LNCAP (cell line): ENCODE measurements around the gene WDR35.

Experiments used
- TF ChIP-seq, protein P1 (sequence below): fragments of 450-650 bp; IDR thresholded peaks from 2 replicates; pipeline ENCODE4 v1.5.1; 2017; ENCODE audit warnings: mild to moderate bottlenecking

Gene WDR35

DNA sequence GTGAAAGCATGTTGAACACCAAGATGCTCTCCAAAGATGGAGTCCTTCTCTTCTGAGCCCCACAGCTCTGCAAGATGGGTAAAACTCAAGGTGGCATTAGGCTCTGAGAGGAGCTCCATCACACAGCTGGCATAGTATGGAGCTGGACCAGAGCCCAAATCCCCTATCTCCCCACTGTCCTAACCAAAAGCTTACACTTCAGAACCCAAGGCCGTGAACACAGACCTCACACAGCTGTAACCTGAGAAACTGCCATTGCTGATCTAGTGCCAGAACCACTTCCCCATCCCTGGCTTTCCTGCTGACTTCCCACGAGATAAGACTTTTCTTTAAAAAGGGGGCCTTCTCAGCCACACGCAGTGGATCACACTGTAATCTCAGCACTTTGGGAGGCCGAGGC, 113.2 kb downstream of the WDR35 start:
- TF ChIP-seq, protein P1, sequence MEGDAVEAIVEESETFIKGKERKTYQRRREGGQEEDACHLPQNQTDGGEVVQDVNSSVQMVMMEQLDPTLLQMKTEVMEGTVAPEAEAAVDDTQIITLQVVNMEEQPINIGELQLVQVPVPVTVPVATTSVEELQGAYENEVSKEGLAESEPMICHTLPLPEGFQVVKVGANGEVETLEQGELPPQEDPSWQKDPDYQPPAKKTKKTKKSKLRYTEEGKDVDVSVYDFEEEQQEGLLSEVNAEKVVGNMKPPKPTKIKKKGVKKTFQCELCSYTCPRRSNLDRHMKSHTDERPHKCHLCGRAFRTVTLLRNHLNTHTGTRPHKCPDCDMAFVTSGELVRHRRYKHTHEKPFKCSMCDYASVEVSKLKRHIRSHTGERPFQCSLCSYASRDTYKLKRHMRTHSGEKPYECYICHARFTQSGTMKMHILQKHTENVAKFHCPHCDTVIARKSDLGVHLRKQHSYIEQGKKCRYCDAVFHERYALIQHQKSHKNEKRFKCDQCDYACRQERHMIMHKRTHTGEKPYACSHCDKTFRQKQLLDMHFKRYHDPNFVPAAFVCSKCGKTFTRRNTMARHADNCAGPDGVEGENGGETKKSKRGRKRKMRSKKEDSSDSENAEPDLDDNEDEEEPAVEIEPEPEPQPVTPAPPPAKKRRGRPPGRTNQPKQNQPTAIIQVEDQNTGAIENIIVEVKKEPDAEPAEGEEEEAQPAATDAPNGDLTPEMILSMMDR, result no peak

DNA sequence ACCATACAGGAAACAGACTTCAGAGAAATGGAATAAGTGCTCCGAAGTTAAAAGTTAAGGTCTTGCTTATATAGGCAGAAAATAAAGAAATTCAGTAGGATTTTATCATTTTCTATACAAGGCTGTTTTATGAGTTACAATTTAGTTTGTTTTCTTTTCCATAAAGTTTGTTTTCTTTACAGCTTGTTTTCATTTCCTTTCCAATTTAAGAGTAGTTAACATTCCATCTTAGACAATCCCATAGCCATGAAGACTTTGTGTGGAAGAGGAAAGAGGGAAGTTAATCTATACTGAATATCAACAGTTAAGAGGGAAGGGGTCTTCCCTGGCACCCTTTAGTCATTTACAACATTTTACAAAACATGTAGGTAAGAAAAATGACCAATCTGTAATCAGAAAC, 114.6 kb downstream of the WDR35 start:
- TF ChIP-seq, protein P1, result no peak

DNA sequence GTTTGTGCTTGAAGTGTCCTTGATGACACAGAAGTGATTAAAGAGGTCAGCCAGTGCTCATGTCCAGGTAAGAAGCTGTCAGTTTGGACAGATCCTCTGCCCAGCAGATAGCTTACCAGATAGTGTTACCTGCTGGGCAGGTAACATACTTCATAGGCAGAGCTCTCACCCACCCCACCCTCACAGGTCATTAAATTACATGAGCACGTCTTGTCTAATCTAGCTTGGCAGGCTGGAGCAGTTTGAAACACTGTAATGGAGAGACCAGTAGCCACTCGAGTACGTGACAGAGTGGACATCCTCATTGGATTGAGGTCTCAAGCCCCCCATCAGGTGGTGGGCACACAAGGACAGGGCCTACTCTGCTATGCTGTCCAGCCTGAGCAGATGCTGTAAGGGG, 115.2 kb downstream of the WDR35 start:
- TF ChIP-seq, protein P1, result no peak

DNA sequence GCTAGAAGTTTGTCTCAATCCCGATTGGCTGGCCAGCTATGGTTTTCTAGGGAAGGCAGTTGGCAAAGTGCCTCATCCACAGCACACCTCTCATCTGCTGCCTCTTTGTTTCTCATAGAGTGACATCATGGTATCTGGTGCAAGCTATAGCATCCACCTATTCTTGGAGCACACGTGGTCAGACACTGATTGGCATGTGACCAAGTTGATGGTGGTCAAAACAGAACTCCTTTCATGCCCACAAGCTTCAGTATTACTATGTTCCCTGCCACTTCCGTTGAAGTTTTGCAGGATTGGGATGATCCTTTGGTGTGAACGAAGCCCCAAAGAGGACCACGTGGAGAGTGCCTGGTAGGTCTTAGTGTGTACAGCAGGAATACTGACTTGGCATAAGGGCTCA, 116.9 kb downstream of the WDR35 start:
- TF ChIP-seq, protein P1, result no peak

DNA sequence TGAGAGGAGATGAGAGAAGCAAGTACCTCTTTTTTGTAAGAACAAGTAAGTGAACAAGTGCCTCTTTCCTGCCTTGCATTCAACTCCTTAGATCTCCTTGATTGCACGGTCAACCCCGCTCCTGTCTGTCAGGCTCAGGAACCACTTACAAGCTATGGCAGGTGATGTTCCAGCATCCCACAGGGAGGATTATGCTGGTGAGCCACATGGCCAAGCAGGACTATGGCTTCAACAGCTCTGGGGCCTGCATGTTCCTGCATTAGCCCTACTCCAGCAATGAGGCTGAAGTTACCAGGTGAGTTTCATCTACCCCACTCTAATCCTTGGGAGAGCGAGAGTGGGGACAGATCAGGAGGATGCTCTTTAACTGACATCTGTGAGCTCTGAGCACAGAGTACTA, 117.6 kb downstream of the WDR35 start:
- TF ChIP-seq, protein P1, result no peak

DNA sequence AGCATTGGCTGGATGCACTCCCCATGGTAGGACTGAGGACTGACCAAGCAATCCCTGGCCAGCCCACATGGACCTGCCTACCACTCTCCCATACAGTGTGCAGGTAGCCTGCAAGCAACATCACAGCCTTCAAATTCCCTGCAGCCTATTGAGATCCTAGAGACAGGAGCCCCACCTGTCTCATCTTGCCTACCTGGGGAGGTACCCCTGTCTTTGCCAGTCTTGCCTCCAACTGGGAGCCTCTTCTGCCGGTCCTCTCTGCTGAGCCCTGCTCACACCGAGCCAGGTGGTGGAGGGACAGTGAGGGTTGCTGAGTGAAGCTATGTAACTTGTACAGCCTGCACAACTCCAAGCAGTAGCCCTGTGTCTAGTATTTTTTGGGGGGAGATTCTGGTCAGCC, 118.1 kb downstream of the WDR35 start:
- TF ChIP-seq, protein P1, result no peak

DNA sequence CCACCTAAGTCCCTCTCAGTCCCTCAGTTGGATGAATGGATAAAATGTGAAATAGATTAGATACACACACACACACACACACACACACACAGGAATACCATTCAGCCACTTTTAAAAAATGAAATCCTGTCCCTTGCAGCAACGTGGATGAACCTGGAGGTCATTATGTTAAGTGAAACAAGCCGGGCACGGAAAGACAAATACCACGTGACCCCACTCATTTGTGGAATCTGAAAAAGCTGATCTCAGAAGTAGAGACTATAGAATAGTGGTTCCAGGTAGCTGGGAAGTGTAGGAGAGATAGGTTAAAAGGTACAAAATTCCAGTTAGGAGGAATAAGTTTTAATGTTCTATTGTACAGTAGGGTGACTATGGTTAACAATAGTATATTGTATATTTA, 119.1 kb downstream of the WDR35 start:
- TF ChIP-seq, protein P1, result no peak
